ENCODE data around the gene CNNM2.
"Not testable (repeated sequence)": the region's sequence is repeated elsewhere in the genome, so short reads cannot be mapped to it uniquely, and the experiment has no call there.

DNA sequence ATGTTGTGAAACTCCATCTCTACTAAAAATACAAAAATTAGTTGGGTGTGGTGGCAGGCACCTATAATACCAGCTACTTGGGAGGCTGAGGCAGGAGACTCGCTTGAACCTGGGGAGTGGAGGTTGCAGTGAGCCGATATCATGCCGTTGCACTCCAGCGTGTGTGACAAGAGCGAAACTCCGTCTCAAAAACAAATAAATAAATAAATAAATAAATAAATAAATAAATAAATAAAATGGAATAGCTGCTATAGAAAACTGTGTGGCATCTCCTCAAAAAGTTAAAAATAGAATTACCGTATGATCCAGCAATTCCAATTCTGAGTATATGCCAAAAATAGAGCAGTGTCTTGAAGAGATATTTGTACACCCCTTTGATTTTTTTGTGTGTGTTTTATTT, 82.0 kb downstream of the CNNM2 start:
- TF ChIP-seq, protein P1, sequence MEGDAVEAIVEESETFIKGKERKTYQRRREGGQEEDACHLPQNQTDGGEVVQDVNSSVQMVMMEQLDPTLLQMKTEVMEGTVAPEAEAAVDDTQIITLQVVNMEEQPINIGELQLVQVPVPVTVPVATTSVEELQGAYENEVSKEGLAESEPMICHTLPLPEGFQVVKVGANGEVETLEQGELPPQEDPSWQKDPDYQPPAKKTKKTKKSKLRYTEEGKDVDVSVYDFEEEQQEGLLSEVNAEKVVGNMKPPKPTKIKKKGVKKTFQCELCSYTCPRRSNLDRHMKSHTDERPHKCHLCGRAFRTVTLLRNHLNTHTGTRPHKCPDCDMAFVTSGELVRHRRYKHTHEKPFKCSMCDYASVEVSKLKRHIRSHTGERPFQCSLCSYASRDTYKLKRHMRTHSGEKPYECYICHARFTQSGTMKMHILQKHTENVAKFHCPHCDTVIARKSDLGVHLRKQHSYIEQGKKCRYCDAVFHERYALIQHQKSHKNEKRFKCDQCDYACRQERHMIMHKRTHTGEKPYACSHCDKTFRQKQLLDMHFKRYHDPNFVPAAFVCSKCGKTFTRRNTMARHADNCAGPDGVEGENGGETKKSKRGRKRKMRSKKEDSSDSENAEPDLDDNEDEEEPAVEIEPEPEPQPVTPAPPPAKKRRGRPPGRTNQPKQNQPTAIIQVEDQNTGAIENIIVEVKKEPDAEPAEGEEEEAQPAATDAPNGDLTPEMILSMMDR (IDR thresholded peaks at IDR 0.05) = not testable (repeated sequence)
- TF ChIP-seq POLR2A (IDR thresholded peaks at IDR 0.05) = not testable (repeated sequence)

Data from right lobe of liver (tissue), 4 donors.